OCI-LY1 (cell line): Measurements from ENCODE around the gene TMEM240.
"Not testable (repeated sequence)": the region's sequence is repeated elsewhere in the genome, so short reads cannot be mapped to it uniquely, and the experiment has no call there.

Source experiments
- H2AFZ ChIP-seq: fragments of 200-600 bp; sonication (generic), shearing (Covaris generic); 2 replicates; pipeline ENCODE4 v1.6.0; 2014; ENCODE audit warnings: antibody characterized with exemption, mild to moderate bottlenecking, low read length
- H3F3A ChIP-seq: fragments of 200-600 bp; sonication (generic), shearing (Covaris generic); 2 replicates; pipeline ENCODE4 v1.6.0; 2014; ENCODE audit warnings: mild to moderate bottlenecking, antibody characterized with exemption, low read length, moderate library complexity; ENCODE audit not compliant: insufficient read depth
- H3K27ac ChIP-seq: fragments of 200-600 bp; sonication (generic); 2 replicates; pipeline ENCODE4 v1.5.1; 2014; ENCODE audit warnings: low read length, mixed run types, mild to moderate bottlenecking, low read depth; ENCODE audit not compliant: poor library complexity, severe bottlenecking
- H3K27me3 ChIP-seq: fragments of 200-600 bp; sonication (generic); 2 replicates; pipeline ENCODE4 v1.6.0; 2014; ENCODE audit warnings: antibody characterized with exemption, mild to moderate bottlenecking, low read length, moderate library complexity; ENCODE audit not compliant: insufficient read depth
- H3K36me3 ChIP-seq: fragments of 200-600 bp; sonication (generic); 2 replicates; pipeline ENCODE4 v1.6.1; 2014; ENCODE audit warnings: mild to moderate bottlenecking, antibody characterized with exemption, low read length, moderate library complexity, mixed read lengths; ENCODE audit not compliant: insufficient read depth
- H3K4me1 ChIP-seq: fragments of 200-600 bp; sonication (generic); 2 replicates; pipeline ENCODE4 v1.5.1; 2014; ENCODE audit warnings: mild to moderate bottlenecking, low read length, moderate library complexity; ENCODE audit not compliant: insufficient read depth, severe bottlenecking
- H3K4me2 ChIP-seq: fragments of 200-600 bp; sonication (generic), shearing (Covaris generic); 2 replicates; pipeline ENCODE4 v1.6.1; 2014; ENCODE audit warnings: low read length
- H3K4me3 ChIP-seq: fragments of 200-600 bp; sonication (generic); 2 replicates; pipeline ENCODE4 v1.5.1; 2014; ENCODE audit warnings: low read length, low read depth, mild to moderate bottlenecking, mixed read lengths; ENCODE audit not compliant: poor library complexity, severe bottlenecking
- H3K79me2 ChIP-seq: fragments of 200-600 bp; shearing (Covaris generic); 2 replicates; pipeline ENCODE4 v1.6.1; 2016; ENCODE audit warnings: mixed run types, low read length, mixed read lengths; ENCODE audit not compliant: insufficient read depth
- H3K9ac ChIP-seq: fragments of 200-600 bp; sonication (generic), shearing (Covaris generic); 2 replicates; pipeline ENCODE4 v1.6.1; 2014; ENCODE audit warnings: mild to moderate bottlenecking, low read length, mixed read lengths
- H3K9me2 ChIP-seq: fragments of 200-600 bp; sonication (generic), shearing (Covaris generic); 2 replicates; pipeline ENCODE4 v1.6.1; 2014; ENCODE audit warnings: low read depth, mild to moderate bottlenecking, low read length, mixed read lengths
- H3K9me3 ChIP-seq: fragments of 200-600 bp; shearing (Covaris generic); 2 replicates; pipeline ENCODE4 v1.6.1; 2014; ENCODE audit warnings: low read length, mixed read lengths
- H4K20me1 ChIP-seq: fragments of 200-600 bp; sonication (generic), shearing (Covaris generic); 2 replicates; pipeline ENCODE4 v1.6.0; 2016; ENCODE audit warnings: mild to moderate bottlenecking, low read length; ENCODE audit not compliant: insufficient read depth
- EZH2 ChIP-seq: fragments of 200-600 bp; sonication (generic), shearing (Covaris generic); IDR thresholded peaks from 2 replicates; pipeline ENCODE4 v1.8.0; 2017; ENCODE audit warnings: borderline replicate concordance, mixed run types, mild to moderate bottlenecking, antibody characterized with exemption, low read length, moderate library complexity, mixed read lengths
- TF ChIP-seq, protein P1 (sequence below): fragments of 200-600 bp; sonication (generic), shearing (Covaris generic); IDR thresholded peaks from 2 replicates; pipeline ENCODE4 v1.5.1; 2017; ENCODE audit warnings: mild to moderate bottlenecking, antibody characterized with exemption, low read length, moderate library complexity, mixed read lengths

TMEM240 gene

DNA sequence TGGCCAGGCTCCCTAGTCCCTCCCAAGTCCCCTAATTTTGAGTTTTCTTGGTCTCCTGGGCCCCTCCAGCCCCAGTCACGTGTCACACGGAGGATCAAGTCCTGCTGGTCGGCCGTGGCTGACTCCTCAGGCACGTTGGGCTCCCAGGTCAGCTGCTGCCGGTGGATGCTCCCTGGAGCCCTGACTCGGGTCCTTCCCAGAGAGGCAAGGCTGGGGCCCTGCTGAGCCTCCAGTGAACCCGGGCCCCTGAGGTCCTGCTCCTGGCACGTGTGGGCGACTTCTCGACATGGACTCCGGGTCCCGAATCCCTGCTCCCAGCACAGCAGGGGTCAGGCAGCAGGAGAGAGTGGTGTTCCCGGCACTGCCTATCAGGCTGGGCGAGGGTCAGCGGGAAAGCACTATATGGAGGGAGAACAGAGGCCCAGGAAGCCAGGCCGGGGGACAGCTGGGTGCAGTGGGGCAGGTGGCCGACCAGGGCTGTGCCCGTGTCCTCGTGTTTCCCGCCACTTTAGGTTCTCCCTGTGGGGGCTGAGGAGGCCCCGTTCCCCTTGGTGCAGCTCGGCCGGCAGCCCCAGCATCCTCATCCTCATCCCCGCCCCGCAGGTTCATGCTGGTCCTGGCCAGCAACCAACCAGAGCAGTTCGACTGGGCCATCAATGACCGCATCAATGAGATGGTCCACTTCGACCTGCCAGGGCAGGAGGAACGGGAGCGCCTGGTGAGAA, 13.2 kb downstream of the TMEM240 start:
- H3K9me3 ChIP-seq, result no peaks in the 10 kb centered on the region
- no peak overlapping the region for H2AFZ ChIP-seq
- H3K79me2 ChIP-seq, result no peaks in the 10 kb centered on the region
- H3K9ac ChIP-seq, result no peak overlapping the region
- no peaks in the 10 kb centered on the region for H3K4me1 ChIP-seq
- H4K20me1 ChIP-seq, result no peaks in the 10 kb centered on the region
- H3K4me2 ChIP-seq, result no peak overlapping the region
- H3K36me3 ChIP-seq, result peaks cover 61% of the 10 kb centered on the region
- H3K27ac ChIP-seq, result no peak overlapping the region
- TF ChIP-seq, protein P1, sequence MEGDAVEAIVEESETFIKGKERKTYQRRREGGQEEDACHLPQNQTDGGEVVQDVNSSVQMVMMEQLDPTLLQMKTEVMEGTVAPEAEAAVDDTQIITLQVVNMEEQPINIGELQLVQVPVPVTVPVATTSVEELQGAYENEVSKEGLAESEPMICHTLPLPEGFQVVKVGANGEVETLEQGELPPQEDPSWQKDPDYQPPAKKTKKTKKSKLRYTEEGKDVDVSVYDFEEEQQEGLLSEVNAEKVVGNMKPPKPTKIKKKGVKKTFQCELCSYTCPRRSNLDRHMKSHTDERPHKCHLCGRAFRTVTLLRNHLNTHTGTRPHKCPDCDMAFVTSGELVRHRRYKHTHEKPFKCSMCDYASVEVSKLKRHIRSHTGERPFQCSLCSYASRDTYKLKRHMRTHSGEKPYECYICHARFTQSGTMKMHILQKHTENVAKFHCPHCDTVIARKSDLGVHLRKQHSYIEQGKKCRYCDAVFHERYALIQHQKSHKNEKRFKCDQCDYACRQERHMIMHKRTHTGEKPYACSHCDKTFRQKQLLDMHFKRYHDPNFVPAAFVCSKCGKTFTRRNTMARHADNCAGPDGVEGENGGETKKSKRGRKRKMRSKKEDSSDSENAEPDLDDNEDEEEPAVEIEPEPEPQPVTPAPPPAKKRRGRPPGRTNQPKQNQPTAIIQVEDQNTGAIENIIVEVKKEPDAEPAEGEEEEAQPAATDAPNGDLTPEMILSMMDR, result no peak
- no peak for TF ChIP-seq EZH2
- H3K4me3 ChIP-seq, result no peak overlapping the region
- H3K9me2 ChIP-seq, result no peaks in the 10 kb centered on the region
- no peaks in the 10 kb centered on the region for H3K27me3 ChIP-seq
- H3F3A ChIP-seq, result no peaks in the 10 kb centered on the region

DNA sequence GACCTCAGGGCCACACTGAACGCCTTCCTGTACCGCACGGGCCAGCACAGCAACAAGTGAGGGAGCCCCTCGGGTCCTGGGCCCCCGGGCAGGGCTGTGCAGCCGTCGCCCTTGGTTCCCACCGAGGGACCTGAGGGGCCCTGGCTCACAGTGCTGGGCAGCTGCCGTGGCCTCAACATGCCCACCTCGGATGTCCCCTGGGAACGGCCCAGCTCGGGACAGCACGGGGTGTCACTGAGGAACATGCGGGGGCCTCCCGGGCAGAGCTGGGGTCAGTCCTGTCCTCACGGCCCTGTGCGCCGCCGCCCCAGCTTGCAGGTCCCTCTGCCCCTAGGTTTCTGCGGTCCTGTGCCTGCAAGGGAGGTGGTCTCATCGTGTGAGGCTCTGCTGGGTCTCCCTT, 13.9 kb downstream of the TMEM240 start:
- not testable (repeated sequence) for H4K20me1 ChIP-seq, H3K4me2 ChIP-seq, H3K27me3 ChIP-seq, H3K9me2 ChIP-seq, H3K79me2 ChIP-seq, H3K4me3 ChIP-seq, H3K27ac ChIP-seq, H3K9ac ChIP-seq, H3K9me3 ChIP-seq, H3F3A ChIP-seq, H3K4me1 ChIP-seq, H2AFZ ChIP-seq
- H3K36me3 ChIP-seq, result peaks cover 61% of the 10 kb centered on the region

DNA sequence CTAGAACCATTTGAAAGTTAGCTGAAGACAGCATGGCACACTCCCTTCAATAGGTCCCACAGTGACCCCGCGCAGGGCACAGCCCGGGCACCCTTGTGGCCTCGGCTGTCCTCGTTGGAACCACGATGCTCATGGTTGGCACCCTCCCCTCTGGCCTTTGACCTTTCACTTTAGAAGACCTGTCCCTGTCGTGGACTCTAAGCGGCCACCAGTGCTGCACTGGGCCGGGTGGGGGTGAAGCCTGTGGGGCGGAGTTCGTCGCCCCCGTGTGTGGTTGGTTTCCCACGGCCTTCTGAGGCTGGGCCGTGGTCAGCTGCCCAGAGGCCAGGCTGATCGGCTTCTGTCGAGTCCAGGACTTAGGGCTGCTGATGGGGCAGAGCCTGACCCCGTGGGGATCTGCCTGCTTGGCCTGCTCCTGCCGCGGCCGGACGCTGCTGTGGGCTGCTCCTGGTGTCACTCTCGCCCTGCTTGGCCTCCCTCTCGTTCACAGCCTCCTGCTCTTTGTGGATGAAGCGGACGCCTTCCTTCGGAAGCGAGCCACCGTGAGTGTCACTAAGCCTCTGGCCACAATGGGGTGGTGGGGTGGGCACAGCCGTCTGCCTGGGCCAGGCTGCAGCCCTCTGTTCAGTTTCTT, 15.6 kb downstream of the TMEM240 start:
- H3K4me2 ChIP-seq, H3K4me3 ChIP-seq, H3K9me3 ChIP-seq, H3K27me3 ChIP-seq, H3K79me2 ChIP-seq, H3K27ac ChIP-seq, H3K9me2 ChIP-seq, H4K20me1 ChIP-seq, H3F3A ChIP-seq, H3K9ac ChIP-seq, H3K4me1 ChIP-seq, H2AFZ ChIP-seq: not testable (repeated sequence)
- H3K36me3 ChIP-seq, result peaks cover 70% of the 10 kb centered on the region

DNA sequence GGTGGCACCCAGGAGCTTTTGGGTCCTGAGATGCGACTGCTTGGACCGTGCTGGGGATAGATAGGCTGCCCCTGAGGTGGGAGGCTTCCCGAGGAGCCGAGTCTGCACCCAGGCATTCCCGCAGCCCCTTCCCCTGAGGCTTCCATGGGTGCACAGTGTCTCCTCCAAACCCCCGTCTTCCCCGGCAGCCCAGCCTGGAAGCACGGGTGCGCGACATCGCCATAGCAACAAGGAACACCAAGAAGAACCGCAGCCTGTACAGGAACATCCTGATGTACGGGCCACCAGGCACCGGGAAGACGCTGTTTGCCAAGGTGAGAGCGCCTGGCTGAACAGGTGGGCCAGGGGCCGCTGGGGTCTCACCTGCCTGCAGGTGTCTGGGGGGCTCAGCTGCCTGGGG, 16.8 kb downstream of the TMEM240 start:
- not testable (repeated sequence) for H3K9ac ChIP-seq, H3K27ac ChIP-seq
- peaks cover 61% of the 10 kb centered on the region for H3K36me3 ChIP-seq

DNA sequence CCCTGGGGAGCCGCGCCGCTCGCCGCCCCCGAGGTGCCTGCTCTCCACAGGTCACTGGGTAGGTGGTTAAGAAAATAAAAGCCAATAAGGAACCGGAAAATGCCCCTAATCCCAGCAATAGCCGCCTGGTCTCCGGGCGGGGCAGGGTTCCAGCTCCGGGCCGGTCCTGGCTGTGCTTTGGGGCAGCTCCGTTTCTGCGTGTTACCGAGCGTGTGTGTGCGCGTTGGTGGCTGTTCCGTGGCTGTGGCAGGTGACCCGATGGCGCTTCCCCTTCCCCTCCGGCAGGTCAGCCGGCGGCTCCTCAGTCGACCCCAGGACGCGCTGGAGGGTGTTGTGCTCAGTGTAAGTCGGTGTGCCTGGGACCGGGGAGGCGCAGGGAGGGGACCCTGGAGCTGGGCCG, 17.2 kb downstream of the TMEM240 start:
- H3K27ac ChIP-seq, H3K4me2 ChIP-seq, H3K79me2 ChIP-seq, H3K9me3 ChIP-seq, H2AFZ ChIP-seq, H3K4me1 ChIP-seq, H3K27me3 ChIP-seq, H3F3A ChIP-seq, H3K9me2 ChIP-seq, H4K20me1 ChIP-seq, H3K4me3 ChIP-seq, H3K9ac ChIP-seq: not testable (repeated sequence)
- H3K36me3 ChIP-seq, result peaks cover 61% of the 10 kb centered on the region

More for the DNA sequence above, 16.8 kb downstream of the TMEM240 start:
- H3K9me3 ChIP-seq, H3K79me2 ChIP-seq, H3K4me1 ChIP-seq, H3F3A ChIP-seq, H3K4me3 ChIP-seq, H3K27me3 ChIP-seq, H2AFZ ChIP-seq, H3K9me2 ChIP-seq, H4K20me1 ChIP-seq, H3K4me2 ChIP-seq: not testable (repeated sequence)

DNA sequence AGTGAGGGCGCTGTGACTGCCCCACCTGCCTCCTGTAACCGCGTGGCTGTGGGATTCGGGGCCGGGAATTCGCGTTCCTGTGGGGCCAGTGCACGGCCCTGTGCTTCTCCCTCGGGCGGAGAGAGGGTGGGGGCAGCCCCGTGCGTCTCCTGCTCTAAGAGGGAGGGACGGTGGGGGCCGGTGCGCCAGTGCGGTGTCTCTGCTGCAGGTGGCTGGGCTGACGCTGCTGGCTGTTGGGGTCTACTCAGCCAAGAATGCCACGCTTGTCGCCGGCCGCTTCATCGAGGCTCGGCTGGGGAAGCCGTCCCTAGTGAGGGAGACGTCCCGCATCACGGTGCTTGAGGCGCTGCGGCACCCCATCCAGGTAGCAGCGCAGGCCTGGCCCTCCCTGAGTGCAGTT, 17.9 kb downstream of the TMEM240 start:
- peaks cover 61% of the 10 kb centered on the region for H3K36me3 ChIP-seq

More for the DNA sequence above, 17.9 kb downstream of the TMEM240 start:
- H3K79me2 ChIP-seq, H2AFZ ChIP-seq, H3K4me1 ChIP-seq, H3K9ac ChIP-seq, H3K9me2 ChIP-seq, H3F3A ChIP-seq, H3K9me3 ChIP-seq, H3K4me3 ChIP-seq, H3K27me3 ChIP-seq, H3K4me2 ChIP-seq, H4K20me1 ChIP-seq, H3K27ac ChIP-seq: not testable (repeated sequence)
